Esophagus squamous epithelium (tissue), 5 donors: Measurements from ENCODE around the gene HLCS. TPM values are rescaled to one million over a fixed set of nuclear protein-coding genes. Genes with fewer than 3 reads are reported as not detected.

ENCODE experiments used
- DNase-seq: peaks from one replicate; lab custom pipeline; 2025; lab: John Stamatoyannopoulos, UW
- H3K27ac ChIP-seq, 4 donors: fragments of 200-600 bp; sonication (generic); one replicate each; pipeline ENCODE4 v1.5.1; 2016 to 2019; ENCODE audit warnings: mild to moderate bottlenecking in 1 of 4
- H3K27me3 ChIP-seq, 4 donors: fragments of 200-600 bp; sonication (generic); 1 replicate in 3 of 4; 2 replicates in 1 of 4; pipeline versions ENCODE4 v1.5.1 to v1.6.0; 2017 to 2021; ENCODE audit warnings: antibody characterized with exemption in 1 of 4
- H3K36me3 ChIP-seq, 3 donors: fragments of 200-600 bp; sonication (generic); one replicate each; pipeline ENCODE4 v1.5.1; 2016 to 2019
- H3K4me1 ChIP-seq, 3 donors: fragments of 200-600 bp; sonication (generic); one replicate each; pipeline ENCODE4 v1.5.1; 2017 to 2019
- H3K4me3 ChIP-seq, 4 donors: fragments of 200-600 bp; sonication (generic); 1 replicate in 3 of 4; 2 replicates in 1 of 4; pipeline ENCODE4 v1.5.1; 2016 to 2019; ENCODE audit warnings: mild to moderate bottlenecking in 2 of 4, moderate library complexity in 1 of 4
- H3K9me3 ChIP-seq, 3 donors: fragments of 200-600 bp; sonication (generic); one replicate each; pipeline ENCODE4 v1.5.1; 2016 to 2019
- POLR2A ChIP-seq, 4 donors: fragments of 450-650 bp; IDR thresholded peaks; one replicate each; pipeline ENCODE4 v1.6.1; 2017; ENCODE audit warnings: antibody characterized with exemption in 4 of 4, mild to moderate bottlenecking in 4 of 4, moderate library complexity in 3 of 4
- WGBS, 2 donors: methylation state at CpG; one replicate each; pipeline ENCODE4 v1.1.5; 2018; 5-methylcytosine and 5-hydroxymethylcytosine counted together
- intact Hi-C: fragments of 100-400 bp; cut with DNase I; formaldehyde crosslinking; loops from one replicate; pipeline ENCODE4 v1.15.0; 2022
- total RNA-seq, 4 donors: library from RNA; depleted of rRNA; stranded (reverse); fragments of >200 nt; gene quantifications; one replicate each; pipeline ENCODE4 v1.1.0, GENCODE V29; 2016
- TF ChIP-seq, protein P1 (sequence below), 6 experiments: fragments of 450-650 bp in 4 of 6; fragments of 200-600 bp in 2 of 6; sonication (generic) in 2 of 6; IDR thresholded peaks; one replicate each; pipeline ENCODE4 v1.5.1; 2016 to 2019; ENCODE audit warnings: antibody characterized with exemption in 6 of 6, mild to moderate bottlenecking in 4 of 6, moderate library complexity in 4 of 6
- donor health status: DM: yes; HTN: yes; CAD: no.

Gene HLCS
- total RNA-seq, 4 donors from 2014 or later: 6.3 to 19.5 (median 13.5) TPM

DNA sequence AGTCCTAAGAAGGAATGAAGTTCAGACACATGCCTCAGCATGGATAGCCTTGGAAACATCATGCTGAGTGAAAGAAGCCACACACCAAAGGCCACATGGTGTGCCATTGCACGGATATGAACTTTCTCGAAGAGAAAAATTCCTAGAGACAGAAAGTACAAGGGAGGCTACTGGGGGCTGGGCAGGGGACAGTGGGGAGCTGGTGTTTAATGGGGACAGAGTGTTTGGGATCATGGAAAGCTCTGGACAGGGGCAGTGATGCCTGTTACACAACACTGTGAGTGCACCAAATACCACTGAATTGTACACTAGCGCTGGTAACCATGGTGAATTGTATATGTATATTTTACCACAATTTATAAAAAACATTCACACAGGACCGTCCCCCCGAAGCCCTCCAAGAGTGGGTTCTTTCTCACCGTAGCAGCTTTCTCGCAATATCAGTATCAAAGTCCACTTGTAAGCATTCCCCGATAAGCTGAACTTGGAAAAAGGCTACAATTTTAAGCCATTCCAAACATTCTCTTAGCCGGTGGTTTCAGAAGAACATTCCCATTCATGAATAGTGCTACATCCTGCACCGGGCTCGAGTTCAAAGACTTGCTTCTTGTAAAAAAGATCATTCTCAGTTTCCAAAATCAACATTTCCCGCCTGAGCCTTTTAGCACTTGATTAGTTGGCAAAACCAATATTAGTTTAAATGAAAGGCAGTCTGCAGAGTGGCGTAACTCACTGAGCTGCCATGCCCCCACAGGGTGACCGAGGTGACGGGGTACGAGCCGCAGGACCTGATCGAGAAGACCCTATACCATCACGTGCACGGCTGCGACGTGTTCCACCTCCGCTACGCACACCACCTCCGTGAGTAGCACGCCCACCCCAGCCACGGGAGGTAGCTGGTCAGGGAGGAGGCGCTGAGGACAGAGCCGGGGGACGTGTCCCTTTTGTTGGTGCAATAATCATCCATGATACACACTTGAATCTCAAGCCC is 235.9 kb downstream of the HLCS start:
- intact Hi-C loops: no loop called here
- WGBS, 2 donors: 81 to 83% methylated on average over 27 to 30 of the region's 30 CpGs
- TF ChIP-seq POLR2A (IDR thresholded peaks at IDR 0.05): no peak
- TF ChIP-seq, protein P1, sequence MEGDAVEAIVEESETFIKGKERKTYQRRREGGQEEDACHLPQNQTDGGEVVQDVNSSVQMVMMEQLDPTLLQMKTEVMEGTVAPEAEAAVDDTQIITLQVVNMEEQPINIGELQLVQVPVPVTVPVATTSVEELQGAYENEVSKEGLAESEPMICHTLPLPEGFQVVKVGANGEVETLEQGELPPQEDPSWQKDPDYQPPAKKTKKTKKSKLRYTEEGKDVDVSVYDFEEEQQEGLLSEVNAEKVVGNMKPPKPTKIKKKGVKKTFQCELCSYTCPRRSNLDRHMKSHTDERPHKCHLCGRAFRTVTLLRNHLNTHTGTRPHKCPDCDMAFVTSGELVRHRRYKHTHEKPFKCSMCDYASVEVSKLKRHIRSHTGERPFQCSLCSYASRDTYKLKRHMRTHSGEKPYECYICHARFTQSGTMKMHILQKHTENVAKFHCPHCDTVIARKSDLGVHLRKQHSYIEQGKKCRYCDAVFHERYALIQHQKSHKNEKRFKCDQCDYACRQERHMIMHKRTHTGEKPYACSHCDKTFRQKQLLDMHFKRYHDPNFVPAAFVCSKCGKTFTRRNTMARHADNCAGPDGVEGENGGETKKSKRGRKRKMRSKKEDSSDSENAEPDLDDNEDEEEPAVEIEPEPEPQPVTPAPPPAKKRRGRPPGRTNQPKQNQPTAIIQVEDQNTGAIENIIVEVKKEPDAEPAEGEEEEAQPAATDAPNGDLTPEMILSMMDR (IDR thresholded peaks at IDR 0.05): no peak
- no peak overlapping the region for H3K27ac ChIP-seq
- H3K27me3 ChIP-seq: peaks cover 0 to 28% (median 0%) of the 10 kb centered on the region in 4 donors
- no peaks in the 10 kb centered on the region for H3K9me3 ChIP-seq
- H3K4me3 ChIP-seq: no peak overlapping the region
- no peak for DNase-seq
- no peaks in the 10 kb centered on the region for H3K4me1 ChIP-seq
- peaks cover 0 to 100% (median 9%) of the 10 kb centered on the region in 3 donors for H3K36me3 ChIP-seq

DNA sequence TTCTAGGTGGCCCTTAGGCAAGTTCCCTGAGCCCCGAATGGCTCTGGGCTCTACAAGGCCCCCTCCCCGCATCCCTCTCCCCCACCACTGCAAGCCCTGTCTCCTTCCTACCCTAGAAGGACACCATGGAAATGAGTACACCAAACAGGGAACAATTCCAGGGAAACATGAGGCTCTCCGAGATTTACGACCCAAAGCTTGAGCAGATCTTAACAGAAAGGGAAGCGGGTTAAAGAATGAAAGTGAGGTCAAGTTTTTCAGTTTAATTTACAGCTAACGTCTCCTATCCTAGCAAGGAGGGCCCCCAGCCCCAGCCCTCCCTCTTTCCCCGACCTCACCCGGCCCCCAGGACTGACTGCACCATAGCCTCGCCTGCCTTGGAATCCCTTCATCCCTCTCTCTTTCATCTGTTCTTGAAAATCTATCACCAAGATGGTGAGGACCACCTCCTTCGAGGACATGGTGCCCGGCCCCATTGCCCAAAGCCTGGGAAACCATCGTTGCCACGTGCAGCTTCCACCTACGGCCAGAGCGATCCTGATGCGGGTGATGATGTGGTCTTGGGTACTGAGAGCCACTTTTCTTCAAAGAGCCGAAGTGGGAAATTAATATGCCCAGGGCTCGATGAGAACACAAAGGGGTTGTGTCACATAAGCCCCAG is 237.0 kb downstream of the HLCS start:
- no peak for DNase-seq

GRCh38 chr21:36728371-36729111 is 237.9 kb downstream of the HLCS start:
- WGBS, 2 donors: 72% methylated on average over 5 to 11 of the region's 14 CpGs
- H3K27ac ChIP-seq: no peak overlapping the region
- intact Hi-C loops: no loop called here
- H3K27me3 ChIP-seq: peaks cover 0 to 22% (median 0%) of the 10 kb centered on the region in 4 donors
- TF ChIP-seq, protein P1 (IDR thresholded peaks at IDR 0.05): no peak
- TF ChIP-seq POLR2A (IDR thresholded peaks at IDR 0.05): no peak
- no peaks in the 10 kb centered on the region for H3K9me3 ChIP-seq
- no peak for DNase-seq
- H3K36me3 ChIP-seq: peaks cover 0 to 99% (median 9%) of the 10 kb centered on the region in 3 donors
- no peak overlapping the region for H3K4me3 ChIP-seq
- H3K4me1 ChIP-seq: no peaks in the 10 kb centered on the region

More for the DNA sequence above, 237.0 kb downstream of the HLCS start:
- WGBS, 2 donors: 78 to 87% methylated on average over 16 to 18 of the region's 18 CpGs
- H3K9me3 ChIP-seq: no peaks in the 10 kb centered on the region
- intact Hi-C loops: no loop called here
- H3K4me3 ChIP-seq: no peak overlapping the region
- H3K36me3 ChIP-seq: peaks cover 0 to 99% (median 9%) of the 10 kb centered on the region in 3 donors
- H3K4me1 ChIP-seq: no peaks in the 10 kb centered on the region
- no peak for TF ChIP-seq POLR2A (IDR thresholded peaks at IDR 0.05)
- TF ChIP-seq, protein P1 (IDR thresholded peaks at IDR 0.05): no peak
- H3K27ac ChIP-seq: no peak overlapping the region
- H3K27me3 ChIP-seq: peaks cover 0 to 18% (median 0%) of the 10 kb centered on the region in 4 donors

- peaks cover 0 to 99% (median 9%) of the 10 kb centered on the region in 3 donors for H3K36me3 ChIP-seq
- H3K27me3 ChIP-seq: peaks cover 0 to 29% (median 0%) of the 10 kb centered on the region in 4 donors
- intact Hi-C loops: no loop called here
- no peaks in the 10 kb centered on the region for H3K4me1 ChIP-seq
- H3K27ac ChIP-seq: no peak overlapping the region
- TF ChIP-seq POLR2A (IDR thresholded peaks at IDR 0.05): no peak
- TF ChIP-seq, protein P1 (IDR thresholded peaks at IDR 0.05): no peak
- DNase-seq: no peak
- no peak overlapping the region for H3K4me3 ChIP-seq
- H3K9me3 ChIP-seq: no peaks in the 10 kb centered on the region
- WGBS, 2 donors: 81 to 83% methylated on average over 3 to 4 of the region's 6 CpGs
Observed at GRCh38 chr21:36727866-36728265, 238.6 kb downstream of the HLCS start.
